ENCODE data around the gene KNSTRN.

KNSTRN gene

DNA sequence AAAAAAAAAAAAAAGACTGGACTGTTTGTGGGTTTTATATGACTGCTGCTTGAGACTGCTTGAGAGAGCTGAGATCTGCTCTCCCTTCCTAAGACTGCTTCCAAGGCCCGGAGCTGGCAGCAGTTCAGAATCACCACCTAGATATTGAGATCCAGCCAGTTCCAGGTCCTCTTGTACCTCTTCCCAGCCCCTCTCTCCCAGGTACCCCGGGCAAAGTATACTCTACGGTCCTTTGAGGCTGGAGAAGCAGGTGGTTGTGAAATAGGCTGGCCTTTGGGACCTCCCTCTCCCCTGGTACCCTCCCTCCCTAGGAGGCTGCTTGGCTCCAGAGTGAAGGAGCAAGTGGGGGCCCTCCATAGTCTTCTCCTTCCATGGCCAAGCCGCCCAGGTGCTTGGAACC, 45.7 kb downstream of the KNSTRN start:
- Mint-ChIP-seq H3K27ac (no peak overlapping the region), H3K27me3 (no peaks in the 10 kb centered on the region), H3K4me3 (no peak overlapping the region), H3K36me3 (ENCODE audit: insufficient read depth) (peaks cover 6% of the 10 kb centered on the region), H3K9me3 (no peaks in the 10 kb centered on the region), H3K4me1 (ENCODE audit: low read depth in 2 of 2) (peaks cover 0 to 4% of the 10 kb centered on the region in 2 donors)
- ATAC-seq (replicated peaks) (no peak), DNase-seq (no peak)

DNA sequence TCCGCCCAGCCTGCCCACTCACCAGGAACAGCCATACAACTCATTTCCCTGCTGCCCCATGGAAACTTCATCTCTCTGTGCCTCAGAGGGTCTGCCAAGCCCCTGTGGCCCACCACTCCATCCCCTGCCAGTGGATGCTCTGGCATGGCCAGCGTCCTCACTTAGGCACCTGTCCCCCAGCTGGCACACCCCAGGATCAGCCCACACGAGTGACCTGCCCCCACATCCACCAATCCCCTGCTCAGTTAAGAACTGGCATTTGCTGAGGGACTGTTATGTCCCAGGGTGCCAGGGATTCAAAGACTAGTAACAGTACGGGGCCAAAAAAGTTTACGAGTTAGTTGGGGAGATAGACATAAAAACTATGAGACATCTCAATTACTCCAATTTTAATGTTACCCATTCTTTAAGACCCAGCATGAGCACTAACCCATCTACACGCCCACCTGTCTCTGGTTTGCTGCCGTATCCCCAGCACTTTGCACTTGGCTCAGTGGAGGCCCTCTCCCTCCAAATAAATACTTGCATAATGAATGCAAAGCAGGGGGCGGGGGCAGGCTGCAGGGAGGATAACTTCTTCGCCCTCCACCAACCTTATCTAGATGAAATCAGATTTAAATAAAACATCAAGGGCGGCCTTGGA, 46.7 kb downstream of the KNSTRN start:
- no peak overlapping the region for H3K27ac Mint-ChIP-seq
- H3K27me3 Mint-ChIP-seq = no peaks in the 10 kb centered on the region
- H3K4me3 Mint-ChIP-seq = no peak overlapping the region
- H3K9me3 Mint-ChIP-seq = no peaks in the 10 kb centered on the region
- ATAC-seq (replicated peaks) = no peak
- DNase-seq = no peak
- H3K4me1 Mint-ChIP-seq (ENCODE audit: low read depth in 2 of 2) = peaks cover under 1 to 4% of the 10 kb centered on the region in 2 donors
- peaks cover 6% of the 10 kb centered on the region for H3K36me3 Mint-ChIP-seq (ENCODE audit: insufficient read depth)

DNA sequence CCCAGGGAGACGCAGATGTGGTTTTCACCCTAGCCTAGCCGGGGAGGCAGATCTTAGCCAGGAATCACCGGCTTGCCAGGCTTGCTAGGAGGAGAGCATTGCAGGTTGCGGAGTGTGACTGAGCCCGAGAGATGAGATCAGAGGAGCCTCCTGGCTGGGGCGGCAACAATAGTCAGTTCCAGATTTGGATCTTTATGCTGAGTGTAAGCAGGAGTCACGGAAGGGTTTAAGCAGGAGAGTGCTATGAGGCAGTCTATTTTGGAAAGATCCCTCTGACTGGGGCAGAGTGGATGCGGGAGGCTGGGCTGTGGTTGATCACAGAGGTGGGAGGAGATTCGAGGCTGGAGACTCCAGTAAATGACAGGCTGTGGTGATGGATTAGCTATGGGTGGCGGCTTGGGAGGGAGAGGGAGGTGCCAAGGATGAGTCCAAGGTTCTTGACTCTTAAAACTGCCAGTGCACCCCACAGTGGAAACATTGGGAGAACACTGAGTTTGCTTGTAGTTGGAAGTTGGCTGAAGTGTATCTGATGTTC, 47.8 kb downstream of the KNSTRN start:
- Mint-ChIP-seq H3K27ac (peak overlapping the region in 1 of 2 donors; percentile 39), H3K9me3 (no peaks in the 10 kb centered on the region), H3K36me3 (ENCODE audit: insufficient read depth) (peaks cover 2% of the 10 kb centered on the region), H3K27me3 (no peaks in the 10 kb centered on the region), H3K4me3 (no peak overlapping the region), H3K4me1 (ENCODE audit: low read depth in 2 of 2) (peaks cover 4% of the 10 kb centered on the region in 2 donors)
- DNase-seq = no peak
- ATAC-seq (replicated peaks) = no peak

DNA sequence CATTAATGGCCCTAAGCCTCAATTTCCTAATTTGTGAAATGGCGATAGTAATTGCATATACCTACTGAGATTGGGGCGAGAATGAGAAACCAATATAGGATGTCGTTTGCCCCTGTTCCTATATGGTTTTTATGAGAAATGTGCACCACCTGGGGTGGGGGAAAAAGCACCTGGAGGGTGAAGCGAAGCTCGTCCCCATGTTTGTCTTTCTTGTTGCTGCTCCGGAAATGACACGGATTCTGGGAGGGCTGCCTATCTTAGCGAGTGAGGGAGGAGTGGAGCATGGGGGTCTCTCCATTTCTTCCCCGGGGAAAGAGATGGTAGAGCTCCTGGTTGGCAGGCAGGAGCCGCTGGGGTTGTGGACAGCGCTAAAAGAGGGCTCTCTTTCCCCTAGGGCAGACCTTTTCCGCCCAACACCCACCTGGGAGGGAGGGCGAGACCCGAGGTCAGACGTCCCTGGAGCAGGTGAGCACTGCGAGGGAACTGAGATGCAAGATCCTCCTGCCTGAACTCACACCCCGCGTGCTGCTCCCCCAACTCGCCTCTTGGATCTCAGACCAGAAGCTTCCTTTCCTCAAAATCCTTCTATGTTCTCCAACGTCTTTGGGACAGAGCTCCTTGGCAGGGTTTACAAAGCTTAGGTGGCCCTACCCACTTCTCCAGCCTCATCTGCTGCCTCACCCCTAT, 52.6 kb downstream of the KNSTRN start:
- ATAC-seq (replicated peaks) = no peak
- H3K27ac Mint-ChIP-seq = peak overlapping the region in 1 of 2 donors; percentile 38
- H3K36me3 Mint-ChIP-seq (ENCODE audit: insufficient read depth) = peaks cover 4% of the 10 kb centered on the region
- H3K4me3 Mint-ChIP-seq = peak overlapping the region; percentile 81
- DNase-seq = no peak
- peaks cover 14 to 46% of the 10 kb centered on the region in 2 donors for H3K27me3 Mint-ChIP-seq
- H3K9me3 Mint-ChIP-seq = no peaks in the 10 kb centered on the region
- peaks cover 28 to 36% of the 10 kb centered on the region in 2 donors for H3K4me1 Mint-ChIP-seq (ENCODE audit: low read depth in 2 of 2)

DNA sequence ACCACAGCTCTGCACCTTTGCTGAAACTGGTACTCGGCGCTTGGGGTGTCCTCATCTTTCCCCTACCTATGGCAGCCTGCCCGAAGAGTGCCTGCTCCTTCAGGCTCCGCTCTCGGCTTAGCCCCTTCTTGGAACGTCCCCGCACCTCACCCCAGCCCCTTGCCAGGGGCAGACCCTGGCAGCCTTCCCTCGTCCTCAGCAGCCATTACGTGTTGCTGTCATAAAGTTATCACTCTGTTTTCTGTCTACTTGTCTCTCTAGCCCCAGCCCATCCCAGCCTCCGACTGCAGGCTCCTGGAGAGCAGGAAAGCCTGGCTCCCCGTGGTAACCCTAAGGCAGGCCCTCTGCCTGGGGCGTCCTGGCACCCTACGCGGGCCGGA, 53.2 kb downstream of the KNSTRN start:
- peak overlapping the region; percentile 81 for H3K4me3 Mint-ChIP-seq
- ATAC-seq (replicated peaks) (no peak), DNase-seq (no peak)
- no peaks in the 10 kb centered on the region for H3K9me3 Mint-ChIP-seq
- H3K4me1 Mint-ChIP-seq (ENCODE audit: low read depth in 2 of 2) = peaks cover 31 to 38% of the 10 kb centered on the region in 2 donors
- H3K36me3 Mint-ChIP-seq (ENCODE audit: insufficient read depth) = peaks cover 10% of the 10 kb centered on the region
- peak overlapping the region in 1 of 2 donors; percentile 38 for H3K27ac Mint-ChIP-seq
- H3K27me3 Mint-ChIP-seq = peaks cover 14 to 48% of the 10 kb centered on the region in 2 donors

DNA sequence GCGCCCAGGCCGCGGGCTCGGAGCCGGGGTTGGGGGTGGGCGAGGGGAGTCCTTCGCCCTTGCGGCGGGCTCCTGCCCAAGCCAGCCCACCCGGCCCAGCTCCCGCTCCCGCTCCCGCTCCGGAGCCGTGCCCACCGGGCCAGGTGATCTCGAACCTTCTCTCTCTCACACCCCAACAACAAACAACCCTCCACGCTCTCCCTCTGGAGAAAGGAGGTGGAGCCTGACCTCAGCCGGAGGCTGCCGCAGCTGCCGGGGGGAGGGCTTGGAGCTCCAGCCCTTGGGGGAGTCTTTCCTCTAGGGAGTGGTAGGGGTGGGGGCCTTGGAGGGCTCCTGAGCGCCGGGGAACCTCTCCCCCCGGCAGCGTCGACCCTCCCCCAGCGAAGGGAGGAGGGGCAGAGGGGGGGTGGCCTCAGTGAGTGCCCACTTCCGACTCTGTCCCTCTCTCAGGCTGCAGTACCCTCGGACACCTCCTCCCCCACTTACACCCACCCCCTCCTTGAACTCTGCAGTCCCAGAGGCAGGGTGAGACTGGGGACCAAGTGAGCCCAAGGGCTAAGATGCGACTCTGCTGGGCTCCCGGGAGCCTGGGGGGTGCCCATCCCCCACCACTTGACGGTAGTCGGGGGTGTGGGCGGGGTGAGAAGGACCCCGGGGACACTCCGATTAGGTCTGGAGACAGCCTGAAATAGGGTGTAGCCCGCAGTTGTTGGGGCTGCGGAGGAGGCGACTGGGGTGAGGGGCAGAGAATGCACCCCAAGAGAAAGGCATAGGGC, 53.8 kb downstream of the KNSTRN start:
- peaks cover 14% of the 10 kb centered on the region for H3K36me3 Mint-ChIP-seq (ENCODE audit: insufficient read depth)
- peaks cover 31 to 38% of the 10 kb centered on the region in 2 donors for H3K4me1 Mint-ChIP-seq (ENCODE audit: low read depth in 2 of 2)
- ATAC-seq (replicated peaks) (no peak), DNase-seq (no peak)
- H3K27me3 Mint-ChIP-seq = peaks cover 14 to 48% of the 10 kb centered on the region in 2 donors
- peak overlapping the region; percentile 81 for H3K4me3 Mint-ChIP-seq
- H3K27ac Mint-ChIP-seq = no peak overlapping the region
- no peaks in the 10 kb centered on the region for H3K9me3 Mint-ChIP-seq

DNA sequence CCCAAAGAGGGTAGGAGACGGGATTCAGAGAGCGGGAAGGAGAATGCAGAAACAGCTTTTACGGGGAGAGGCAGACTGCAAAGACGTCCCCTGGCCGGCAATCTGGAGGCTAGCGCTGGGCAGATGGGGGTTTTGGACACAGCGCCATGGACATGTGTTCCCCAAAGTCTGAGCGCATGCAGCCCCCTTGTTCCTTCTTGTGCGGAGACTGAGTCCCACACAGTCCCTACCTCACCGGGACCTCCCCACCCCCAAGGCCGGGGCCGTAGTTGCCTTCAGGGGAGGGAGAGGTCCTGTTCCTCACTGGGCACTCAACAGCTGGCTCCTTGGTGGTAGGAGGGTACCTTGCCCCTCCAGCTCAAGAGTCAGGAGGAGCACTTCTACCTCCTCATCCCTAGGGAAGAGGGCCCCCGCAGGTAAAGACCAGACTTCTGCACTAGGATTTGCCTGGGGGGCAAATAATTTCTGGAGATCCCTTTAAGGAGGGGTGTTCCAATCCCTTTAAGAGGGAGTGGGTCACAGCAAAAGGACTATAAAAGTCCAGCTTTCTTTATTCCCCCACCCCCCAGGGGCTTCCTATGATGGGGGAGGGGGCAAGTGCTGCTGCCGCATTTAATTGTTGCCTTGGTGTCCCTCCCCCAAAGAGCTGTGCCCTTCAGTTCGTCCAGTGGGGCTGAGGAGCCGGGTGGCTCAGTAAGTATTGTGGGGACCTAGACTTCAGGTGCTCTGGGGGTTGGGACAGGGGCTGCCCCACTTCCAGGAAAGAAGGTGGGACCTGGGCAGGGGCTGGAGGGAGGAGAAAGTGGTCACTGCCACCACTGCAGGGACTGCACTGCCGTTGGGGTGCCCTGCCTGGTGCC, 54.6 kb downstream of the KNSTRN start:
- ATAC-seq (replicated peaks) = no peak
- DNase-seq = no peak
- H3K36me3 Mint-ChIP-seq (ENCODE audit: insufficient read depth) = peaks cover 19% of the 10 kb centered on the region
- H3K27ac Mint-ChIP-seq = no peak overlapping the region
- H3K4me3 Mint-ChIP-seq = peak overlapping the region; percentile 81
- peaks cover 31 to 38% of the 10 kb centered on the region in 2 donors for H3K4me1 Mint-ChIP-seq (ENCODE audit: low read depth in 2 of 2)
- peaks cover 14 to 48% of the 10 kb centered on the region in 2 donors for H3K27me3 Mint-ChIP-seq
- H3K9me3 Mint-ChIP-seq = no peaks in the 10 kb centered on the region

DNA sequence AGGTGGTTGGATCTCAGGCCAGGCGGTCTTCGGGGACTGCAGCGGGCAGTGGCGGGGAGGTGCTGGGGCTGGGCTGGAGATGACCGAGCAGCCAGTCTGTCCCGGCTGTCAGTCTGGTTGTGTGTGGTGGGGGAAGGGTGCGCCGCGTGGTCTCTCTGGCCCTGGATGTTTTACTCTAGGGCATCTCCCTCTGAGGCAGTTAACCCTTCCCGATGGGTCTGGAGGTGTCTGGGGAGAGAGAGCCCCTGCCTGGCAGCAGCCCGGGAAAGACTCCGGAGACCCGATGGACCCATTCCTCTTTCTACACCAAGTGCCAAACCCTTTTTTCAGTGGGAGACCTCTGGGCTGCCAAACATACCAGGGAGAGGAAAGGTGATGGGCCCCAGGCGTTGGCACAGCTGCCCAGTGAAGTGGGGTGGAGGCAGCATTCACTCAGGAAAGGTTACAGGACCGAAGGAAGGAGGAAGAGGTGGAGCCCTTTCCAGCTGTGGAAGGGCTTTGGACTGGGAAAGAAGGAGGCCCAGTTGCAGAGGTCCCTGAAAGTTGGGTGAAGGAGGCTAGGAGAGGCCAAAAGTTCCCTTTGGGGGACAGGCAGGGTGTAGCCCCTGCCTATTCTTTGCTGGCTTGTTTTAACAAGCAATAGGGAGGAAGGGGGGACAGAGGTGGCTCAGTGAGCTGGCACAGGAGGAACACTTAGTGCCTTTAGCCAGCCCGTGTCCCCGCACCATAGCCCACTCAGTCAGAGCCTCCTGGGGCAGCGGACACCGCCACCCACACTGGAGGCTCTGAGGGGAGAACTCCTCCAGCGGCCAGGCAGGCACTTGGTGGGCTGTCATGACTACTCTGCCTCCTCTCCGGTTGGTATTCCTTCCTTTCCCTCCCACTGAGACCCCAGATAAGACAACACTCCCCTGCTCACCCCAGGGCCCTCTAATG, 55.5 kb downstream of the KNSTRN start:
- H3K36me3 Mint-ChIP-seq (ENCODE audit: insufficient read depth) = peaks cover 19% of the 10 kb centered on the region
- ATAC-seq (replicated peaks) = no peak
- no peak overlapping the region for H3K27ac Mint-ChIP-seq
- H3K9me3 Mint-ChIP-seq = no peaks in the 10 kb centered on the region
- peaks cover 40 to 42% of the 10 kb centered on the region in 2 donors for H3K4me1 Mint-ChIP-seq (ENCODE audit: low read depth in 2 of 2)
- H3K4me3 Mint-ChIP-seq = peak overlapping the region; percentile 81
- H3K27me3 Mint-ChIP-seq = peaks cover 14 to 48% of the 10 kb centered on the region in 2 donors
- no peak for DNase-seq

DNA sequence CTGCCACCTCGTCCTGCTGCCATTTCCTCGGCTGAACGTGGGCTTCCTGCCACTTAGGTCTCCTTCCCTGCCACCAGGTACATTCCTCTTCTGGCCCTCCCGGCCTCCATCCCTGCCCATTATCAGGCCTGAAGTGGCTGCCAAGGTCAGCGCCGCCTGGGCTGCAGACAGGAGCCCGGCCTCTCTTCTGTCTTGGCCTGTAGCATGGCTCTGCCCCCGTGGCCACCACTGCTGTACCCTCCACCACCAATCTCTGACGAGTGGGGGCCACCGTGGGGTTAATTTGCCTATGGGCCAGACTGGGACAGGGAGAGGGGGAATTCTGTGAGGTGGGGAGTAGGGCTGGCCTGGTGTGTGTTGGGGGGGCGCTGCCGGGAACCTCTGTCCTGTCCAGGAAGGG, 56.2 kb downstream of the KNSTRN start:
- Mint-ChIP-seq H3K9me3 (no peaks in the 10 kb centered on the region), H3K27me3 (peaks cover 14 to 48% of the 10 kb centered on the region in 2 donors), H3K27ac (no peak overlapping the region), H3K4me3 (peak overlapping the region in 1 of 2 donors; percentile 98), H3K36me3 (ENCODE audit: insufficient read depth) (peaks cover 19% of the 10 kb centered on the region), H3K4me1 (ENCODE audit: low read depth in 2 of 2) (peaks cover 47 to 48% of the 10 kb centered on the region in 2 donors)
- DNase-seq (no peak), ATAC-seq (replicated peaks) (no peak)

DNA sequence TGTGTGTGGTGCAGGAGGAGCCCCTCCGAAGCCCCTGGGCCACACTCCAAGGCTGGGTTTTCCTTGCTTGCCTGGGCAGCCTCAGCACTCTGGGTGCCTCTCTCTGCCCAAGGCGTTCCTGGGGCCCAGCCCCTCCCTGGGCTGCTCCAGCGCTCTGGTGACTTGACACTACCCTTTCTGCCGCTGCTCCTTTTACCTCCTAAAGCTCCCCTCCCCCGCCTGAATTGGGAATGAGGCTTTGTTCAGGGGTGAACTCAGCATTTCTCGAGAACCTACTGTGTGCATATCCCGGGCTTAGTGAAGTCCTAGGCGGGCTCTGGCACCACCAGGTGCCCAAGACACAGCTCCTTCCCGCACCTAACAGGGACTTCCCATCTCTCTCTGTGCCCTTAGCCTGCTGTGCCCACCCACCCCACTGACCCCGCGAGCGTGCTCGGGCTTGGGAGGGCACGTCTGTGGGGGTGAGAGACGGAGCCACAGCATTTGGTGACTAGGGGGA, 57.0 kb downstream of the KNSTRN start:
- H3K4me1 Mint-ChIP-seq (ENCODE audit: low read depth in 2 of 2) = peaks cover 51 to 56% of the 10 kb centered on the region in 2 donors
- H3K27me3 Mint-ChIP-seq = peaks cover 14 to 48% of the 10 kb centered on the region in 2 donors

DNA sequence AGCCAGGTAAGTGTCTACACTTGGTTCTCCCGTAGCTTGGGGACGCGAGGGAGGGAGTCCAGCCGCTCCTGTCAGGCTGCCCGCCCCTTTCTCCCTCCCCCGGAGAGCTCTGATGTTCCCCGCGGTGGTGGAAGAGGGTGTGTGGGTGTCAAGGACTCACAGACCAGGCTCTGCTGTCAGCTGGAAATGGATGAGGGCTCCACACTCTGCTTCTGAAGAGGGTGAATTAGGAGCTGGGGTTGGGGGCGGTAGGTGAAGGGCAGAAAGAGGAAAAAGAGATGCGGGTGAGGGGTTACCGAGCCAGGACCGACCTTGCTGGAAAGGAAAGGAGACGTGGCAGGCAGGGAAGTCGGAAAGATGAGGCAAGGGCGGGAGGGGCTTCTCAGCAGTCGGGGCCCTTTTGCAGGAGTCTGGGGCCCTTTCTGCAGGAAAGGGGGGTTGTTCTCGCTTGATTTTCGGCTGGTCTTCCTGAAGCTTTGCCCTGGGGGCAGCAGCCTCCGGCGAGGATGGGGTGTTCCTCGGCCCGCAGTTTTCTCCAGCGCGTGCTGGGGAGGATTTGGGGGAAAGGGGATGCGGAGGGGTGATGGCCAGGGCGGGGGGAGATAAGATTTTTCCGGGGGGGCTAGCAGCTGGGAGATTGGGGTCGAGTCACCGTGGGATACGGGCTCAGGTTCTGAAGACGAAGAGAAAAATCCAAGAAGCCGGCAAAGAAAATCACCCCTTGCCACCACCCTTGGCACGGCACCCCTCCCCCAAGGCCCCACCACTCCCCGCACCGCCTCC, 57.6 kb downstream of the KNSTRN start:
- DNase-seq (no peak), ATAC-seq (replicated peaks) (peak; percentile 4)
- H3K36me3 Mint-ChIP-seq (ENCODE audit: insufficient read depth) = peaks cover 19% of the 10 kb centered on the region
- no peaks in the 10 kb centered on the region for H3K9me3 Mint-ChIP-seq
- peak overlapping the region; percentile 74 to 91 for H3K27ac Mint-ChIP-seq
- H3K4me3 Mint-ChIP-seq = peak overlapping the region; percentile 93 to 98
- H3K27me3 Mint-ChIP-seq = peaks cover 14 to 48% of the 10 kb centered on the region in 2 donors
- H3K4me1 Mint-ChIP-seq (ENCODE audit: low read depth in 2 of 2) = peaks cover 57 to 61% of the 10 kb centered on the region in 2 donors

More for the DNA sequence above, 57.0 kb downstream of the KNSTRN start:
- Mint-ChIP-seq H3K4me3 (peak overlapping the region; percentile 93 to 98), H3K27ac (peak overlapping the region; percentile 74 to 91), H3K36me3 (ENCODE audit: insufficient read depth) (peaks cover 19% of the 10 kb centered on the region), H3K9me3 (no peaks in the 10 kb centered on the region)
- ATAC-seq (replicated peaks) (no peak), DNase-seq (no peak)
